PC-9 (cell line): ENCODE results near the gene SERPINI1.

Source experiments
- EZH2 ChIP-seq: fragments of 200-600 bp; sonication (generic); IDR thresholded peaks from 2 replicates; pipeline ENCODE4 v1.8.0; 2017; ENCODE audit warnings: antibody characterized with exemption, low read depth
- TF ChIP-seq, protein P1 (sequence below): fragments of 200-600 bp; sonication (generic); conservative IDR thresholded peaks from 2 replicates; pipeline ENCODE4 v1.6.1; 2017; ENCODE audit warnings: mixed run types, antibody characterized with exemption, mild to moderate bottlenecking, moderate library complexity

DNA sequence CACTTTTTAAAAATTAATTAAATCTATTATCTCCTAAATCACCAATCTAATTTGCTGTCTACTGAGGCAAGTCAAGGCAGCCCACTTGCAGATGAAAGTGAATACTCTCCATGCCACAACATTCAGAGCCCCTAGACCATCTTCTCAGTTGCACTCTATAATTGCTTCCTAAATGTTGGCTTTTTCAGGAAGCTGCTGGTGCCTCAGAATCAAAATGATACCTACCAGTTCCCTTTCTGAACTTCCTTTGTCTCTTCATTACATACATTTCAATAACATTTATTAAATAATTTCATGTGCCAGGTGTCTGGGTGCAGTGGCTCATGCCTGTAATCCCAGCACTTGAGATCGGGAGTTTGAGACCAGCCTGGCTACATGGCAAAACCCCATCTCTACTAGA, 124.1 kb downstream of the SERPINI1 start:
- TF ChIP-seq, protein P1, sequence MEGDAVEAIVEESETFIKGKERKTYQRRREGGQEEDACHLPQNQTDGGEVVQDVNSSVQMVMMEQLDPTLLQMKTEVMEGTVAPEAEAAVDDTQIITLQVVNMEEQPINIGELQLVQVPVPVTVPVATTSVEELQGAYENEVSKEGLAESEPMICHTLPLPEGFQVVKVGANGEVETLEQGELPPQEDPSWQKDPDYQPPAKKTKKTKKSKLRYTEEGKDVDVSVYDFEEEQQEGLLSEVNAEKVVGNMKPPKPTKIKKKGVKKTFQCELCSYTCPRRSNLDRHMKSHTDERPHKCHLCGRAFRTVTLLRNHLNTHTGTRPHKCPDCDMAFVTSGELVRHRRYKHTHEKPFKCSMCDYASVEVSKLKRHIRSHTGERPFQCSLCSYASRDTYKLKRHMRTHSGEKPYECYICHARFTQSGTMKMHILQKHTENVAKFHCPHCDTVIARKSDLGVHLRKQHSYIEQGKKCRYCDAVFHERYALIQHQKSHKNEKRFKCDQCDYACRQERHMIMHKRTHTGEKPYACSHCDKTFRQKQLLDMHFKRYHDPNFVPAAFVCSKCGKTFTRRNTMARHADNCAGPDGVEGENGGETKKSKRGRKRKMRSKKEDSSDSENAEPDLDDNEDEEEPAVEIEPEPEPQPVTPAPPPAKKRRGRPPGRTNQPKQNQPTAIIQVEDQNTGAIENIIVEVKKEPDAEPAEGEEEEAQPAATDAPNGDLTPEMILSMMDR = no peak
- no peak for TF ChIP-seq EZH2
